Testis (tissue), 2 donors: ENCODE measurements around the gene CST8.
"Not testable (repeated sequence)": the region's sequence is repeated elsewhere in the genome, so short reads cannot be mapped to it uniquely, and the experiment has no call there.

Source experiments
- POLR2A ChIP-seq: fragments of 450-650 bp; IDR thresholded peaks from one replicate; pipeline ENCODE4 v1.6.1; 2017; ENCODE audit warnings: antibody characterized with exemption, mild to moderate bottlenecking, moderate library complexity
- TF ChIP-seq, protein P1 (sequence below), 3 experiments: fragments of 450-650 bp in 2 of 3; fragments of 200-600 bp in 1 of 3; sonication (generic) in 1 of 3; IDR thresholded peaks; one replicate each; pipeline ENCODE4 v1.5.1; 2016 to 2019; ENCODE audit warnings: antibody characterized with exemption in 3 of 3, mild to moderate bottlenecking in 2 of 3, moderate library complexity in 1 of 3

- not testable (repeated sequence) for TF ChIP-seq POLR2A
- TF ChIP-seq, protein P1, sequence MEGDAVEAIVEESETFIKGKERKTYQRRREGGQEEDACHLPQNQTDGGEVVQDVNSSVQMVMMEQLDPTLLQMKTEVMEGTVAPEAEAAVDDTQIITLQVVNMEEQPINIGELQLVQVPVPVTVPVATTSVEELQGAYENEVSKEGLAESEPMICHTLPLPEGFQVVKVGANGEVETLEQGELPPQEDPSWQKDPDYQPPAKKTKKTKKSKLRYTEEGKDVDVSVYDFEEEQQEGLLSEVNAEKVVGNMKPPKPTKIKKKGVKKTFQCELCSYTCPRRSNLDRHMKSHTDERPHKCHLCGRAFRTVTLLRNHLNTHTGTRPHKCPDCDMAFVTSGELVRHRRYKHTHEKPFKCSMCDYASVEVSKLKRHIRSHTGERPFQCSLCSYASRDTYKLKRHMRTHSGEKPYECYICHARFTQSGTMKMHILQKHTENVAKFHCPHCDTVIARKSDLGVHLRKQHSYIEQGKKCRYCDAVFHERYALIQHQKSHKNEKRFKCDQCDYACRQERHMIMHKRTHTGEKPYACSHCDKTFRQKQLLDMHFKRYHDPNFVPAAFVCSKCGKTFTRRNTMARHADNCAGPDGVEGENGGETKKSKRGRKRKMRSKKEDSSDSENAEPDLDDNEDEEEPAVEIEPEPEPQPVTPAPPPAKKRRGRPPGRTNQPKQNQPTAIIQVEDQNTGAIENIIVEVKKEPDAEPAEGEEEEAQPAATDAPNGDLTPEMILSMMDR (IDR thresholded peaks at IDR 0.05) = not testable (repeated sequence)
These were observed 17.6 kb upstream of the CST8 start for GRCh38 chr20:23473293-23473692.
